Measurements from ENCODE around the gene WWOX. TPM values are rescaled to one million over a fixed set of nuclear protein-coding genes. Genes with fewer than 3 reads are reported as not detected.

The WWOX gene
- total and polyA plus RNA-seq, 2 donors (not counting 3 experiments of a cell fraction or from before 2014, with no cell fraction given): 6.2 to 12.5 TPM

GRCh38 chr16:78348068-78348467 lies 248.6 kb downstream of the WWOX start:
- no peak overlapping the region for H3K27ac ChIP-seq (ENCODE audit: insufficient read depth, low read depth, low read length)
- DNase-seq (ENCODE audit: low read depth, low spot score) (no peak), FAIRE-seq (no peak)
- CTCF ChIA-PET: no interaction called here
- intact Hi-C loops (cut with micrococcal nuclease) (no loop called here), dilution Hi-C loops (cut with MboI; ENCODE audit: extremely low pct_ligation_motif_present, low sequenced_read_pairs) (no loop called here)
- TF ChIP-seq EZH2 (IDR thresholded peaks at IDR 0.05; ENCODE audit: borderline replicate concordance, low read depth, low read length, severe bottlenecking) (no peak), FOS (IDR thresholded peaks at IDR 0.05; ENCODE audit: borderline replicate concordance, insufficient read depth, low read length) (no peak), MAX (IDR thresholded peaks at IDR 0.05; ENCODE audit: insufficient read depth, insufficient read length) (no peak), CTCF (IDR thresholded peaks at IDR 0.05; ENCODE audit: extremely low read depth in 1 of 2, insufficient read depth in 1 of 2, low read depth in 1 of 2, low read length in 2 of 2) (no peak), GATA2 (IDR thresholded peaks at IDR 0.05; ENCODE audit: insufficient read depth, insufficient read length, low read depth, low read length) (no peak), POLR2A (IDR thresholded peaks at IDR 0.05; ENCODE audit: low read depth, low read length) (no peak)
- no TSS peak for BruUV-seq (replicated peaks)
- H3K9ac ChIP-seq (replicated peaks; ENCODE audit: extremely low read depth, insufficient read depth, low read length): no peak overlapping the region
- H3K36me3 ChIP-seq (ENCODE audit: control insufficient read depth in 2 of 2, extremely low read depth in 1 of 2, insufficient read depth in 2 of 2, low read length in 2 of 2): no peaks in the 10 kb centered on the region
- no peaks in the 10 kb centered on the region for H3K4me1 ChIP-seq (ENCODE audit: control insufficient read depth, extremely low read depth, insufficient read depth, low read length)
- no peaks in the 10 kb centered on the region for H3K9me3 ChIP-seq (replicated peaks; ENCODE audit: control insufficient read depth, insufficient read depth, low read length)
- no peak overlapping the region for H2AFZ ChIP-seq (ENCODE audit: low read depth, low read length)
- no peak overlapping the region for H3K4me2 ChIP-seq (ENCODE audit: insufficient read depth, low read length)
- H3K27me3 ChIP-seq (ENCODE audit: control insufficient read depth in 2 of 2, insufficient read depth in 2 of 2, low read length in 2 of 2): no peaks in the 10 kb centered on the region
- no peak overlapping the region for H3K4me3 ChIP-seq (replicated peaks in 1 of 3; ENCODE audit: insufficient read depth in 1 of 3, low read depth in 1 of 3, low read length in 3 of 3)
- no peaks in the 10 kb centered on the region for H3K9me1 ChIP-seq (replicated peaks; ENCODE audit: control insufficient read depth, extremely low read depth, insufficient read depth, low read length)
- H3K79me2 ChIP-seq (ENCODE audit: control insufficient read depth, insufficient read depth, low read length): no peaks in the 10 kb centered on the region
- POLR2A ChIA-PET: no interaction called here
- no peaks in the 10 kb centered on the region for H4K20me1 ChIP-seq (replicated peaks; ENCODE audit: control insufficient read depth, extremely low read depth, insufficient read depth, low read length)

GRCh38 chr16:78348886-78349285 lies 249.4 kb downstream of the WWOX start:
- CTCF ChIA-PET: no interaction called here
- Histone ChIP-seq H3K27me3 (ENCODE audit: control insufficient read depth in 2 of 2, insufficient read depth in 2 of 2, low read length in 2 of 2) (no peaks in the 10 kb centered on the region), H3K36me3 (ENCODE audit: control insufficient read depth in 2 of 2, extremely low read depth in 1 of 2, insufficient read depth in 2 of 2, low read length in 2 of 2) (no peaks in the 10 kb centered on the region), H3K4me3 (replicated peaks in 1 of 3; ENCODE audit: insufficient read depth in 1 of 3, low read depth in 1 of 3, low read length in 3 of 3) (no peak overlapping the region), H3K9me3 (replicated peaks; ENCODE audit: control insufficient read depth, insufficient read depth, low read length) (no peaks in the 10 kb centered on the region), H2AFZ (ENCODE audit: low read depth, low read length) (no peak overlapping the region), H4K20me1 (replicated peaks; ENCODE audit: control insufficient read depth, extremely low read depth, insufficient read depth, low read length) (no peaks in the 10 kb centered on the region), H3K9me1 (replicated peaks; ENCODE audit: control insufficient read depth, extremely low read depth, insufficient read depth, low read length) (no peaks in the 10 kb centered on the region), H3K79me2 (ENCODE audit: control insufficient read depth, insufficient read depth, low read length) (no peaks in the 10 kb centered on the region), H3K27ac (ENCODE audit: insufficient read depth, low read depth, low read length) (no peak overlapping the region), H3K4me2 (ENCODE audit: insufficient read depth, low read length) (no peak overlapping the region), H3K4me1 (ENCODE audit: control insufficient read depth, extremely low read depth, insufficient read depth, low read length) (no peaks in the 10 kb centered on the region), H3K9ac (replicated peaks; ENCODE audit: extremely low read depth, insufficient read depth, low read length) (no peak overlapping the region)
- TF ChIP-seq EZH2 (IDR thresholded peaks at IDR 0.05; ENCODE audit: borderline replicate concordance, low read depth, low read length, severe bottlenecking) (no peak), MAX (IDR thresholded peaks at IDR 0.05; ENCODE audit: insufficient read depth, insufficient read length) (no peak), GATA2 (IDR thresholded peaks at IDR 0.05; ENCODE audit: insufficient read depth, insufficient read length, low read depth, low read length) (no peak), POLR2A (IDR thresholded peaks at IDR 0.05; ENCODE audit: low read depth, low read length) (no peak), JUN (IDR thresholded peaks at IDR 0.05; ENCODE audit: borderline replicate concordance, insufficient read depth, insufficient read length, low read depth) (no peak), CTCF (IDR thresholded peaks at IDR 0.05; ENCODE audit: extremely low read depth in 1 of 2, insufficient read depth in 1 of 2, low read depth in 1 of 2, low read length in 2 of 2) (no peak)
- POLR2A ChIA-PET: no interaction called here
- intact Hi-C loops (cut with micrococcal nuclease): no loop called here
- FAIRE-seq (no peak), DNase-seq (ENCODE audit: low read depth, low spot score) (no peak)
- dilution Hi-C loops (cut with MboI; ENCODE audit: extremely low pct_ligation_motif_present, low sequenced_read_pairs): no loop called here
- no TSS peak for BruUV-seq (replicated peaks)
